OCI-LY1 (cell line): ENCODE data around the gene KCTD18.

Source experiments
- EZH2 ChIP-seq: fragments of 200-600 bp; sonication (generic), shearing (Covaris generic); IDR thresholded peaks from 2 replicates; pipeline ENCODE4 v1.8.0; 2017; ENCODE audit warnings: borderline replicate concordance, mixed run types, mild to moderate bottlenecking, antibody characterized with exemption, low read length, moderate library complexity, mixed read lengths
- TF ChIP-seq, protein P1 (sequence below): fragments of 200-600 bp; sonication (generic), shearing (Covaris generic); IDR thresholded peaks from 2 replicates; pipeline ENCODE4 v1.5.1; 2017; ENCODE audit warnings: mild to moderate bottlenecking, antibody characterized with exemption, low read length, moderate library complexity, mixed read lengths

DNA sequence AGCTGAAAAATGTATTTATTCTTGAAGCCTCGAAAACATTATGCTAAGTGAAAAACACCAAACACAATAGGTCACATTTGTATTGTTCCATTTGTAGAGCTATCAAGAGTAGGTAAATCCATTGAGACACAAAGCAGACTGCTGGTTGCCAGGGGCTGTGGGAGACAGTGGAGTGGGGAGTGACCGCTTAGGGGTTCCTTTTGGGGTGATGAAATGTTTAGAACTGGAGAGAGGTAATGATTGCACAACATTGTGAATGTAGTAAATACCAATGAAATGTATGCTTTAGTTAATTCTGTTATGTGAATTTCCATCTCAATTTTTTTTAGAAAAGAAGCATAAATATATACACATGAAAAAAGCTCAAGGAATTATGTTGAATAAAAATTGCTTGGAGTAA lies 15.8 kb downstream of the KCTD18 start:
- TF ChIP-seq, protein P1, sequence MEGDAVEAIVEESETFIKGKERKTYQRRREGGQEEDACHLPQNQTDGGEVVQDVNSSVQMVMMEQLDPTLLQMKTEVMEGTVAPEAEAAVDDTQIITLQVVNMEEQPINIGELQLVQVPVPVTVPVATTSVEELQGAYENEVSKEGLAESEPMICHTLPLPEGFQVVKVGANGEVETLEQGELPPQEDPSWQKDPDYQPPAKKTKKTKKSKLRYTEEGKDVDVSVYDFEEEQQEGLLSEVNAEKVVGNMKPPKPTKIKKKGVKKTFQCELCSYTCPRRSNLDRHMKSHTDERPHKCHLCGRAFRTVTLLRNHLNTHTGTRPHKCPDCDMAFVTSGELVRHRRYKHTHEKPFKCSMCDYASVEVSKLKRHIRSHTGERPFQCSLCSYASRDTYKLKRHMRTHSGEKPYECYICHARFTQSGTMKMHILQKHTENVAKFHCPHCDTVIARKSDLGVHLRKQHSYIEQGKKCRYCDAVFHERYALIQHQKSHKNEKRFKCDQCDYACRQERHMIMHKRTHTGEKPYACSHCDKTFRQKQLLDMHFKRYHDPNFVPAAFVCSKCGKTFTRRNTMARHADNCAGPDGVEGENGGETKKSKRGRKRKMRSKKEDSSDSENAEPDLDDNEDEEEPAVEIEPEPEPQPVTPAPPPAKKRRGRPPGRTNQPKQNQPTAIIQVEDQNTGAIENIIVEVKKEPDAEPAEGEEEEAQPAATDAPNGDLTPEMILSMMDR: no peak
- TF ChIP-seq EZH2: no peak
